Hepatocyte (in vitro differentiated cells): Measurements from ENCODE around the gene CHCHD6. TPM values are rescaled to one million over a fixed set of nuclear protein-coding genes. Genes with fewer than 3 reads are reported as not detected.

Experiments used
- DNase-seq: peaks from one replicate; pipeline ENCODE4 v3.0.0-alpha.2; 2016; ENCODE audit warnings: low spot score
- H2AFZ ChIP-seq: fragments of 200-600 bp; sonication (generic); 2 replicates; pipeline ENCODE4 v1.6.0; 2016; ENCODE audit warnings: antibody characterized with exemption, mild to moderate bottlenecking
- H3K27ac ChIP-seq: fragments of 200-600 bp; sonication (generic); 2 replicates; pipeline ENCODE4 v1.5.1; 2016; ENCODE audit warnings: mild to moderate bottlenecking
- H3K27me3 ChIP-seq: fragments of 200-600 bp; sonication (generic); 2 replicates; pipeline ENCODE4 v1.6.1; 2016
- H3K36me3 ChIP-seq: fragments of 200-600 bp; sonication (generic); replicated peaks from 2 replicates; pipeline ENCODE4 v1.5.1; 2016; ENCODE audit warnings: low read depth; ENCODE audit not compliant: insufficient read depth
- H3K4me1 ChIP-seq: fragments of 200-600 bp; sonication (generic); 2 replicates; pipeline ENCODE4 v1.5.1; 2016; ENCODE audit warnings: mild to moderate bottlenecking, moderate library complexity; ENCODE audit not compliant: insufficient read depth
- H3K4me2 ChIP-seq: fragments of 200-600 bp; sonication (generic); 2 replicates; pipeline ENCODE4 v1.6.0; 2016
- H3K4me3 ChIP-seq: fragments of 200-600 bp; sonication (generic); 2 replicates; pipeline ENCODE4 v1.5.1; 2016; ENCODE audit warnings: mild to moderate bottlenecking
- H3K79me2 ChIP-seq: fragments of 200-600 bp; sonication (generic); 2 replicates; pipeline ENCODE4 v1.6.0; 2017; ENCODE audit warnings: mild to moderate bottlenecking
- H3K9me2 ChIP-seq: fragments of 200-600 bp; sonication (generic); replicated peaks from 2 replicates; pipeline ENCODE4 v1.6.0; 2017; ENCODE audit warnings: mild to moderate bottlenecking; ENCODE audit not compliant: insufficient read depth
- H3K9me3 ChIP-seq: fragments of 200-600 bp; sonication (generic); 2 replicates; pipeline ENCODE4 v1.5.1; 2016; ENCODE audit warnings: low read depth, mild to moderate bottlenecking
- H4K20me1 ChIP-seq: fragments of 200-600 bp; sonication (generic); 2 replicates; pipeline ENCODE4 v1.6.0; 2016; ENCODE audit warnings: mild to moderate bottlenecking; ENCODE audit not compliant: insufficient read depth, poor library complexity, severe bottlenecking
- EZH2 ChIP-seq: fragments of 200-600 bp; sonication (generic); IDR thresholded peaks from 2 replicates; pipeline ENCODE4 v1.6.1; 2016; ENCODE audit warnings: antibody characterized with exemption, mild to moderate bottlenecking, borderline replicate concordance
- EZH2phosphoT487 ChIP-seq: fragments of 200-600 bp; sonication (generic); IDR thresholded peaks from one replicate; pipeline ENCODE4 v1.6.1; 2018; ENCODE audit warnings: antibody characterized with exemption, mild to moderate bottlenecking, low read depth, moderate library complexity; ENCODE audit not compliant: unreplicated experiment, severe bottlenecking
- WGBS: methylation state at CpG from one replicate; pipeline ENCODE4 v1.1.6; 2016; ENCODE audit warnings: low lambda C conversion rate; ENCODE audit errors: missing lambda C conversion rate; 5-methylcytosine and 5-hydroxymethylcytosine counted together
- polyA plus RNA-seq: library from polyadenylated mRNA; unstranded; fragments of >200 nt; fragmentation: Nextera tagmentation; extraction: Ambion mirVana; gene quantifications from 2 replicates; pipeline ENCODE4 v1.2.1, GENCODE V29; 2016
- total RNA-seq: library from RNA; depleted of rRNA; stranded (reverse); fragments of >200 nt; gene quantifications from 2 replicates; pipeline ENCODE4 v1.2.3, GENCODE V29; 2014
- TF ChIP-seq, protein P1 (sequence below): fragments of 200-600 bp; sonication (generic); IDR thresholded peaks from 2 replicates; pipeline ENCODE4 v1.5.1; 2016; ENCODE audit warnings: antibody characterized with exemption, mild to moderate bottlenecking; ENCODE audit not compliant: poor library complexity

CHCHD6 gene
- total and polyA plus RNA-seq, 2 experiments from 2014 or later = 13.8 to 19.7 TPM

DNA sequence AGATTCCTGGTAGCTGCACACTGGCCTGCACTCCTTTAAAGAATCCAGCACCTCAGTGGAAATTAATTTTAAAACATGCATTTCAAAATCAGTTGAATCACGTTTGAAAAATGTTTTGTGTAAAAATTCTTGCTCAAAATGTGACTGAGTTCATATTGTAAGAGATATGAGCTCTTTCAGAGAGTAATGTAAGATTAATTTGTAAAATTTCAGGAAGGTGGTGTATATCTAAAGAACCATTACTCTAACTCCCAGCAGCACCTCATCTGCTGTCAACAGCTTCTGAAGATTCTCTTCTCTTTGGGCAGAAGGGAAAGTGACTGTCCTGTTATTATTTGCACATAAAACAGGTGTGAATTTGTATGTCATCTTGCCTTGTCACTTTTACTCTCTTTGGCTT is 181.4 kb downstream of the CHCHD6 start:
- Histone ChIP-seq H3K9me3 (no peaks in the 10 kb centered on the region), H3K36me3 (no peaks in the 10 kb centered on the region), H3K79me2 (no peaks in the 10 kb centered on the region), H2AFZ (no peak overlapping the region), H3K4me2 (no peak overlapping the region), H3K4me3 (no peak overlapping the region), H3K9me2 (no peaks in the 10 kb centered on the region), H3K27me3 (no peaks in the 10 kb centered on the region), H3K27ac (no peak overlapping the region), H3K4me1 (peaks cover 3% of the 10 kb centered on the region), H4K20me1 (no peaks in the 10 kb centered on the region)
- DNase-seq = no peak
- 67% methylated on average over 1 of the region's 1 CpG for WGBS
- TF ChIP-seq EZH2phosphoT487 = no peak
- TF ChIP-seq, protein P1, sequence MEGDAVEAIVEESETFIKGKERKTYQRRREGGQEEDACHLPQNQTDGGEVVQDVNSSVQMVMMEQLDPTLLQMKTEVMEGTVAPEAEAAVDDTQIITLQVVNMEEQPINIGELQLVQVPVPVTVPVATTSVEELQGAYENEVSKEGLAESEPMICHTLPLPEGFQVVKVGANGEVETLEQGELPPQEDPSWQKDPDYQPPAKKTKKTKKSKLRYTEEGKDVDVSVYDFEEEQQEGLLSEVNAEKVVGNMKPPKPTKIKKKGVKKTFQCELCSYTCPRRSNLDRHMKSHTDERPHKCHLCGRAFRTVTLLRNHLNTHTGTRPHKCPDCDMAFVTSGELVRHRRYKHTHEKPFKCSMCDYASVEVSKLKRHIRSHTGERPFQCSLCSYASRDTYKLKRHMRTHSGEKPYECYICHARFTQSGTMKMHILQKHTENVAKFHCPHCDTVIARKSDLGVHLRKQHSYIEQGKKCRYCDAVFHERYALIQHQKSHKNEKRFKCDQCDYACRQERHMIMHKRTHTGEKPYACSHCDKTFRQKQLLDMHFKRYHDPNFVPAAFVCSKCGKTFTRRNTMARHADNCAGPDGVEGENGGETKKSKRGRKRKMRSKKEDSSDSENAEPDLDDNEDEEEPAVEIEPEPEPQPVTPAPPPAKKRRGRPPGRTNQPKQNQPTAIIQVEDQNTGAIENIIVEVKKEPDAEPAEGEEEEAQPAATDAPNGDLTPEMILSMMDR = no peak
- TF ChIP-seq EZH2 = no peak

DNA sequence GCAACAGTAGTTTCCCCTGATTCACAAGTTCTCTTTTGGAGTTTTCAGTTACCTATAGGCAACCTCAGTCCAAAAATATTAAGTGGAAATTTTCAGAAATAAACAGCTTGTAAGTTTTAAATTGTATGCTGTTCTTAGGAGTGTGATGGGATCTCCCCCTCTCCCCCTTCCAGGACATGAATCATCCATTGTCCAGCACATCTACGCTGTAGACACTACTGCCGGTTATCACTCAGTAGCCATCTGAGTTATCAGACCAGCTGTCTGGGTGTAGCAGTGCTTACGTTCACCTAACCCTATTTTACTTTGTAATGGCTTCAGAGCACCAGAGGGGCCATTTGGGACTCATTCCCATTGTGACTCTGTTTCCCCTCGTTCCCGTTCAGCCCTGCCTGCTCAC is 182.2 kb downstream of the CHCHD6 start:
- Histone ChIP-seq H4K20me1 (no peaks in the 10 kb centered on the region), H3K4me2 (no peak overlapping the region), H3K9me2 (no peaks in the 10 kb centered on the region), H2AFZ (no peak overlapping the region), H3K79me2 (no peaks in the 10 kb centered on the region), H3K27me3 (no peaks in the 10 kb centered on the region), H3K36me3 (no peaks in the 10 kb centered on the region), H3K4me3 (no peak overlapping the region), H3K9me3 (no peaks in the 10 kb centered on the region), H3K27ac (no peak overlapping the region), H3K4me1 (peaks cover 3% of the 10 kb centered on the region)
- 82% methylated on average over 5 of the region's 5 CpGs for WGBS
- no peak for DNase-seq
- no peak for TF ChIP-seq EZH2
- TF ChIP-seq, protein P1 = no peak
- TF ChIP-seq EZH2phosphoT487 = no peak

GRCh38 chr3:126887686-126888085 is 183.6 kb downstream of the CHCHD6 start:
- Histone ChIP-seq H3K9me3 (no peaks in the 10 kb centered on the region), H3K9me2 (no peaks in the 10 kb centered on the region), H4K20me1 (no peaks in the 10 kb centered on the region), H3K4me2 (no peak overlapping the region), H3K4me1 (peaks cover 3% of the 10 kb centered on the region), H2AFZ (no peak overlapping the region), H3K27ac (no peak overlapping the region), H3K36me3 (no peaks in the 10 kb centered on the region), H3K27me3 (no peaks in the 10 kb centered on the region), H3K4me3 (no peak overlapping the region), H3K79me2 (no peaks in the 10 kb centered on the region)
- DNase-seq = no peak
- WGBS = 83% methylated on average over 7 of the region's 7 CpGs
- TF ChIP-seq, protein P1 = no peak
- no peak for TF ChIP-seq EZH2
